ENCODE data around the gene WNT3A.

WNT3A gene

GRCh38 chr1:228079601-228080263 is 72.9 kb downstream of the WNT3A start:
- no peaks in the 10 kb centered on the region for H3K36me3 ChIP-seq (ENCODE audit: insufficient read depth, low read length)
- no peak overlapping the region for H3K9ac ChIP-seq (ENCODE audit: low read depth, low read length)
- H3K27ac ChIP-seq (ENCODE audit: low read depth, low read length), result no peak overlapping the region
- WGBS, result 81% methylated on average over 7 of the region's 7 CpGs
- H3K4me1 ChIP-seq (ENCODE audit: insufficient read depth, low read length), result peaks cover 9% of the 10 kb centered on the region
- no peaks in the 10 kb centered on the region for H3K9me3 ChIP-seq (ENCODE audit: insufficient read depth, low read depth, low read length)
- H3K27me3 ChIP-seq (ENCODE audit: insufficient read depth, low read length), result peaks cover 42% of the 10 kb centered on the region
- H3K4me3 ChIP-seq (ENCODE audit: low read length), result no peak overlapping the region

GRCh38 chr1:228081144-228081543 is 74.3 kb downstream of the WNT3A start:
- no peak overlapping the region for H3K9ac ChIP-seq (ENCODE audit: low read depth, low read length)
- no peaks in the 10 kb centered on the region; the same call in 1 of the 2 replicates for H3K36me3 ChIP-seq (ENCODE audit: insufficient read depth, low read length)
- no peak overlapping the region for H3K27ac ChIP-seq (ENCODE audit: low read depth, low read length)

GRCh38 chr1:228081578-228082213 is 74.9 kb downstream of the WNT3A start:
- Histone ChIP-seq H3K4me3 (ENCODE audit: low read length) (peak overlapping the region; percentile 97), H3K27ac (ENCODE audit: low read depth, low read length) (0 out of 2 replicates have a peak overlapping the region, but pooled peaks have one; percentile 34), H3K4me1 (ENCODE audit: insufficient read depth, low read length) (peaks cover 18% of the 10 kb centered on the region), H3K27me3 (ENCODE audit: insufficient read depth, low read length) (peaks cover 23% of the 10 kb centered on the region), H3K36me3 (ENCODE audit: insufficient read depth, low read length) (no peaks in the 10 kb centered on the region; the same call in 1 of the 2 replicates), H3K9ac (ENCODE audit: low read depth, low read length) (peak overlapping the region; percentile 79), H3K9me3 (ENCODE audit: insufficient read depth, low read depth, low read length) (no peaks in the 10 kb centered on the region)
- 12% methylated on average over 31 of the region's 31 CpGs for WGBS

More at GRCh38 chr1:228081144-228081543, 74.3 kb downstream of the WNT3A start:
- Histone ChIP-seq H3K4me1 (ENCODE audit: insufficient read depth, low read length) (peaks cover 18% of the 10 kb centered on the region), H3K9me3 (ENCODE audit: insufficient read depth, low read depth, low read length) (no peaks in the 10 kb centered on the region), H3K27me3 (ENCODE audit: insufficient read depth, low read length) (peaks cover 28% of the 10 kb centered on the region), H3K4me3 (ENCODE audit: low read length) (peak overlapping the region; percentile 97)
- WGBS, result 85% methylated on average over 6 of the region's 7 CpGs

GRCh38 chr1:228082214-228082917 is 75.6 kb downstream of the WNT3A start, which contains the start of gene ARF1:
ARF1 (plus strand) TSS chr1:228082708; CDS start chr1:228097115, 14,407 bp downstream.
- H3K36me3 ChIP-seq (ENCODE audit: insufficient read depth, low read length), result no peaks in the 10 kb centered on the region; the same call in none of the 2 replicates
- peaks cover 21% of the 10 kb centered on the region for H3K4me1 ChIP-seq (ENCODE audit: insufficient read depth, low read length)
- peaks cover 17% of the 10 kb centered on the region for H3K27me3 ChIP-seq (ENCODE audit: insufficient read depth, low read length)
- H3K9ac ChIP-seq (ENCODE audit: low read depth, low read length), result peak within 1 kb of the TSS; percentile 98
- no peaks in the 10 kb centered on the region for H3K9me3 ChIP-seq (ENCODE audit: insufficient read depth, low read depth, low read length)
- under 1% methylated on average over 87 of the region's 87 CpGs for WGBS
- H3K27ac ChIP-seq (ENCODE audit: low read depth, low read length), result peak within 1 kb of the TSS; percentile 90
- peak within 1 kb of the TSS; percentile 97 for H3K4me3 ChIP-seq (ENCODE audit: low read length)

- under 1% methylated on average over 79 of the region's 79 CpGs for WGBS
- peak overlapping the region; percentile 98 for H3K9ac ChIP-seq (ENCODE audit: low read depth, low read length)
Observed at GRCh38 chr1:228082918-228083870, 76.4 kb downstream of the WNT3A start.

GRCh38 chr1:228083871-228084278 is 77.1 kb downstream of the WNT3A start:
- H3K4me3 ChIP-seq (ENCODE audit: low read length), result peak overlapping the region; percentile 97
- H3K27ac ChIP-seq (ENCODE audit: low read depth, low read length), result no peak overlapping the region
- peaks cover 10% of the 10 kb centered on the region for H3K36me3 ChIP-seq (ENCODE audit: insufficient read depth, low read length)
- H3K9ac ChIP-seq (ENCODE audit: low read depth, low read length), result peak overlapping the region; percentile 98
- peaks cover 3% of the 10 kb centered on the region; the same call in 1 of the 2 replicates for H3K27me3 ChIP-seq (ENCODE audit: insufficient read depth, low read length)
- H3K4me1 ChIP-seq (ENCODE audit: insufficient read depth, low read length), result peaks cover 21% of the 10 kb centered on the region
- WGBS, result 11% methylated on average over 17 of the region's 17 CpGs
- H3K9me3 ChIP-seq (ENCODE audit: insufficient read depth, low read depth, low read length), result no peaks in the 10 kb centered on the region

More at GRCh38 chr1:228082918-228083870, 76.4 kb downstream of the WNT3A start:
- H3K27ac ChIP-seq (ENCODE audit: low read depth, low read length), result peak overlapping the region; percentile 90
- peaks cover 21% of the 10 kb centered on the region for H3K4me1 ChIP-seq (ENCODE audit: insufficient read depth, low read length)
- peak overlapping the region; percentile 97 for H3K4me3 ChIP-seq (ENCODE audit: low read length)
- H3K9me3 ChIP-seq (ENCODE audit: insufficient read depth, low read depth, low read length), result no peaks in the 10 kb centered on the region
- peaks cover 9% of the 10 kb centered on the region for H3K27me3 ChIP-seq (ENCODE audit: insufficient read depth, low read length)
- H3K36me3 ChIP-seq (ENCODE audit: insufficient read depth, low read length), result peaks cover 4% of the 10 kb centered on the region

- Histone ChIP-seq H3K27me3 (ENCODE audit: insufficient read depth, low read length) (no peaks in the 10 kb centered on the region; the same call in 1 of the 2 replicates), H3K9ac (ENCODE audit: low read depth, low read length) (peak overlapping the region; percentile 98), H3K27ac (ENCODE audit: low read depth, low read length) (no peak overlapping the region), H3K4me1 (ENCODE audit: insufficient read depth, low read length) (peaks cover 21% of the 10 kb centered on the region; the same call in 1 of the 2 replicates), H3K4me3 (ENCODE audit: low read length) (peak overlapping the region; percentile 97), H3K36me3 (ENCODE audit: insufficient read depth, low read length) (peaks cover 10% of the 10 kb centered on the region), H3K9me3 (ENCODE audit: insufficient read depth, low read depth, low read length) (no peaks in the 10 kb centered on the region)
- 77% methylated on average over 3 of the region's 3 CpGs for WGBS
Observed at GRCh38 chr1:228084325-228084724, 77.5 kb downstream of the WNT3A start.

- WGBS, result 89% methylated on average over 5 of the region's 5 CpGs
- Histone ChIP-seq H3K9me3 (ENCODE audit: insufficient read depth, low read depth, low read length) (no peaks in the 10 kb centered on the region), H3K4me1 (ENCODE audit: insufficient read depth, low read length) (peaks cover 21% of the 10 kb centered on the region; the same call in 1 of the 2 replicates), H3K27ac (ENCODE audit: low read depth, low read length) (no peak overlapping the region), H3K36me3 (ENCODE audit: insufficient read depth, low read length) (peaks cover 10% of the 10 kb centered on the region), H3K9ac (ENCODE audit: low read depth, low read length) (peak overlapping the region; percentile 98; the same call in 1 of the 2 replicates), H3K4me3 (ENCODE audit: low read length) (peak overlapping the region; percentile 97), H3K27me3 (ENCODE audit: insufficient read depth, low read length) (no peaks in the 10 kb centered on the region; the same call in 1 of the 2 replicates)
Observed at GRCh38 chr1:228084797-228085196, 78.0 kb downstream of the WNT3A start.

GRCh38 chr1:228085287-228085951 is 78.6 kb downstream of the WNT3A start:
- Histone ChIP-seq H3K27me3 (ENCODE audit: insufficient read depth, low read length) (no peaks in the 10 kb centered on the region; the same call in 1 of the 2 replicates), H3K9me3 (ENCODE audit: insufficient read depth, low read depth, low read length) (no peaks in the 10 kb centered on the region), H3K4me1 (ENCODE audit: insufficient read depth, low read length) (peaks cover 21% of the 10 kb centered on the region; the same call in 1 of the 2 replicates), H3K9ac (ENCODE audit: low read depth, low read length) (no peak overlapping the region), H3K27ac (ENCODE audit: low read depth, low read length) (peak overlapping the region; percentile 12; the same call in 1 of the 2 replicates), H3K36me3 (ENCODE audit: insufficient read depth, low read length) (peaks cover 10% of the 10 kb centered on the region), H3K4me3 (ENCODE audit: low read length) (peak overlapping the region; percentile 97; the same call in 1 of the 2 replicates)
- WGBS, result 71% methylated on average over 6 of the region's 6 CpGs

Data from HUES64 (cell line).